GM19463 (cell line): ENCODE data around the gene PLEKHS1.

ENCODE experiments used
- ATAC-seq: cut with Tn5 transposase; IDR thresholded peaks from one replicate; pipeline ENCODE4 v1.9.1; 2021; ENCODE audit warnings: mild to moderate bottlenecking, moderate library complexity; ENCODE audit not compliant: unreplicated experiment

PLEKHS1 gene

DNA sequence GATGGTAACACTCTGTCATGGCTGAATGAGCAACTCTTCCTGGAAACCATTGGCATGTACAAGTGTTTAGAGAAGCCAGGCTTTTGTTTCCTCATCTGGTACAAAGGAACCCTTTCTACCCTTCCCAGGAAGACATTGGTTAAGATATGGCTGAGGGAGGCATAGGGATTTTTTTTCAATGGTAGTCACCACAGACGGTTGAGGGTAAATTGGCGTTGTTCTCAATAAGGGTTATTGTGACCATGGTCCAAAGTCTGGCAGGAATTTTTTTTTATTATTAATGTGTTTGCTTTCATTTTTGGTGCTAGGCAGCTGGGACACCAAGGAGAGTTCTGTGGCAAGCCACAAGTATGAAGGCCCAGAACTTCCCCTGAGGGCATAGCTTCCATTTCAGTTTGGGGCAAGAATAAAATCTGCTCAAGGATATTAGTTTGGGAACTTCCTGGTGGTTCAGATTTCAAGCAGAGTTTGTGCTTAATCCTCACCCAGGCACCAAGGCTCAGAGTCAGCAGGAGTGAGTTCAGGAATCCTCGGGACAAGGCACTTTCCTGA is at the start of gene PLEKHS1:
Gene PLEKHS1 (plus strand): TSS at position 502 of the 552 bp plus-strand sequence. CDS start 3,596 bp downstream, outside the sequence.
- no peak for ATAC-seq

DNA sequence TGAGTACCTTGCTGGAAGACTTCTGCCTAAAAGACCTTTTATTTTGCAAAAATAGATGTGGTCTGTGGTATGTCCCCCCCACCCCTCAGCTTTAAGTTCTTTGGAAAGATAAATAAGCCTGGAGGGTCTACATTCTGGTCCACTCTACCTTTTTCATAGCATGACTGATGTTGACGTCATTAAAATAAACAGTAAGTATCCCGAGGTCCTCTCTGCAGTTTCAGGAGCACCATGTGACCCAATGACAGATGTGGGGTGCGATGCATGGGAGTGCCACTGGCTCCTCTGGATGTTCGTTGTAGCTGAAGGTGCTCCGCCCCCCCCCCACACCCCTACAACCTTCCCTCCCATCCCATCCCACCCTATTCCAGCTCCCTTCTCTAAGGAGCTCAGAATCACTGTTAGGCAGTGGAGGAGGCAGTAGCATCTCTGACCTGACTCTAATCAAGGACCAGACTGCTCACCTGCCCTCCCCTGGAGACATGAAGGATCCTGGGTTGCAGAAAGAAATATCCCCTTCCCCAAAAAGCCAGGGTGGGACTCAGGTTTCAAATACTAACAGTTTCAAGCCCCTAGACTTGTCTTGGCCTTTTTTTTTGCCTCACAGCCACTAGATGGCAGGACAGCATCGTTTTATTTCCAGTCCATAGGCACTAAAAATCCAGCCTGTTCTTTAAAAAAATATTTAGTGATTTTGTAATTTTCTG is 46.7 kb upstream of the PLEKHS1 start:
- ATAC-seq, result no peak

DNA sequence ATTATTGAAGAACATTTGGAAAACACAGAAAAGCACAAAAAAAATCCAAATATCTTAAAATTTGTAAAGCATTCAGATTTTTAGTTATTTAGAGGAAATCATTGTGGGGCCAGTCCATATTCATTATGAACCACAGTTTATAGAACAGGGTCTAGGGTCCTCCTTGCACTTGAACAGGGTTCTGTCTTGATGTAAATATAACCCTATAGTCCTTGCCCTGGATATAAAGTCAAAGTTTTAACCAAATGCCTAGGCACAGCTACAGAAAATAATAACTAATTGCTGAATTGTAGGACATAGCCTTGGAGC is 46.2 kb upstream of the PLEKHS1 start:
- ATAC-seq, result no peak

DNA sequence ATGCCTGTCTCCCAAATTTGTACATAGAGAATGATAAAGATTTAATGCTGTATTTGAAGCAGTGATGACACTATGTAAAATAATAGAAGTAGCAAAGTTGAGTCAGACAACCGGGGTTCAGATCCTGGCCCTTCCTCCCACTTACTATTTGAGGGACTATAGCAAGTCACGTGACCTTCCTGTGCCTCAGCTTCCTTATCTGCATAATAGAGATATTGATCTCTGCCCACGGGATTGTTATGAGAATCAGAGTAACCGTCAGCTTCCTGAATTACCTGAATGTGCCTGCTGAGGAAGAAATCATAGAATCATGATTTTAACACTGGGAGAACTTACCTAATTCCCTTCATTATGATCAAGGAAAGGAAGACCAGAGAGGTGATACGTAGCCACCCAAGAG is 44.9 kb upstream of the PLEKHS1 start:
- ATAC-seq, result no peak

DNA sequence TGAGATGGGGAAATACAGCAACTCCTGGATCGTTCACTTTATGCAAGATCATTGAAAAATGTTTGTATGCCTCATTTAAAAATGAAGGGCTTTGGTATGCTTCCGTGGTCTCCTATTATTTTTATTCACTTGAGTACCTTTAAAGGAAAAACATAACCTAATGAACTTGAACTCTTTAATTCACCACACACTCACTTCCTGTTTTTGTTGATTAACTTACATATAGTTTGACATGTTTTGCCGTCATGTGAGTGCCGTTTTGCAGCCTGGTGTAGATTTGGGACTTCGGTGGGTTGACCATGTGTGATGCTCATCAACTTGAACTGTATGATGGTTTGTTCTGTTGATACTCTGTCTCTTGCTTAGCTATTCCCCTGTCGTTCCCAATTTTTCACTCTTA is 42.8 kb upstream of the PLEKHS1 start:
- no peak for ATAC-seq

DNA sequence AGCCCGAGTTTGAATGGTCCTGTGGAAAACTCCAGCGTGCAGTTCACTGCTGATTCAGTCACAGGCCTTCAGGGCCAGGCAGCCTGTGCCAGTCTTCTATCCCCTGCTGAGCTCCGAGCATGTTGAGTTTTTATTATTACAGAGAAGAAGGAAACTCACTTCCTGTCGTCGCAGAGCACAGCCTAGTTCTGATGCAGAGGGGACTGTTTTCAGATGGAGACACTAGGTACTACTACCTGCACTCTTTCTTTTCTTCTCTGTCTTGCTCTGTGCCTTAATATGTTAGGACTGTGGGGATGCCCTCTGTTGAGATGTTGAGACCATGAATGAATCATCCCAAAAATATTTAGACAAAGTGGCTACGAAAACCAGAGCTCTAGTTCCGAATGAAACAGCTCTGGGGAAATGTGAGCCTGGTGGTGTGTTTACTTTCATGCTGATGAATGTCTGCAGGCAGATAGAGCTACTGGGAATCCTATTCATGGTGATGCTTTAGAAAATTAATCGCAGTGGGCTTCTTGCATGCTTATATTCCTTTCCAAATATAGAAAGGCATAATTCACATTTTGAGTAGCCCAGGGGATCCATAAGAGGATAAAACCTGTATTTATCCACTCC is 42.2 kb upstream of the PLEKHS1 start:
- ATAC-seq, result no peak

DNA sequence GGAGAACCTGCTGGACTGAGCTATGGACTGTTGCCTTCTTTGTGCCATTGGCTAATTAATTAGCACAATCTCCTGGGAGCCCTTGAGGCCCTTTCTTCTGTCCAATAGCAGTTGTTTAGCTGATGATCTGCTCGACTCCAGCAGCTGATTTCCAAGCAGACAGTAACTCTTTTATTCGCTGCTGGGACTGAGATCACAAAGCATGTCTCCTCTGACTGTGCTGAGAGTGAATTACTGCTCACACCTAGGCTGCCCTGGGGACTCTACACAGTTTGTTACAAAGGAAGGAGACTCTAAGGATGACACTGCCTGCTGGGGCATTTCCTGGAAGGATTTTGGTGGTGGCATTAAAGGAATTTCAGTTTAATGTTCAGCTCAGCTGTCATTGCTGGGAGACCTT is 40.3 kb upstream of the PLEKHS1 start:
- no peak for ATAC-seq

DNA sequence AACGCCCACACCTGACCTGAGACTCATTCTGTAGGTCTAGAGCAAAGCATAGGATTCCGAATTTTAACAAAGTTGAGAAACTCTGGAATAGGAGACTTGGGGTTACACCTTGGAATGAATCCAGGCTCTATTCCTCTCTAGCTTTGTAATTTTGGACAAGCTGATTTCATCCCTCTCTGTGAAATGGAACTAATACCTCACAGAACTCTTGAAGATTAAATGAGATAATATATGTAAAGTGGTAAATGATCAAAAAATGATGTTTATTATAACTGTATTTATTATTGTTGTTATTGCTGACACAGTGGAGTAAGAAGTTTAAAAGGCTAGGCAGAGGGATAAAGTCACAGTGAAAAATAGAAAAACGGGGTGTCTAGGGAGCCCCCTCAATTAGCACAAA is 39.5 kb upstream of the PLEKHS1 start:
- ATAC-seq, result no peak

DNA sequence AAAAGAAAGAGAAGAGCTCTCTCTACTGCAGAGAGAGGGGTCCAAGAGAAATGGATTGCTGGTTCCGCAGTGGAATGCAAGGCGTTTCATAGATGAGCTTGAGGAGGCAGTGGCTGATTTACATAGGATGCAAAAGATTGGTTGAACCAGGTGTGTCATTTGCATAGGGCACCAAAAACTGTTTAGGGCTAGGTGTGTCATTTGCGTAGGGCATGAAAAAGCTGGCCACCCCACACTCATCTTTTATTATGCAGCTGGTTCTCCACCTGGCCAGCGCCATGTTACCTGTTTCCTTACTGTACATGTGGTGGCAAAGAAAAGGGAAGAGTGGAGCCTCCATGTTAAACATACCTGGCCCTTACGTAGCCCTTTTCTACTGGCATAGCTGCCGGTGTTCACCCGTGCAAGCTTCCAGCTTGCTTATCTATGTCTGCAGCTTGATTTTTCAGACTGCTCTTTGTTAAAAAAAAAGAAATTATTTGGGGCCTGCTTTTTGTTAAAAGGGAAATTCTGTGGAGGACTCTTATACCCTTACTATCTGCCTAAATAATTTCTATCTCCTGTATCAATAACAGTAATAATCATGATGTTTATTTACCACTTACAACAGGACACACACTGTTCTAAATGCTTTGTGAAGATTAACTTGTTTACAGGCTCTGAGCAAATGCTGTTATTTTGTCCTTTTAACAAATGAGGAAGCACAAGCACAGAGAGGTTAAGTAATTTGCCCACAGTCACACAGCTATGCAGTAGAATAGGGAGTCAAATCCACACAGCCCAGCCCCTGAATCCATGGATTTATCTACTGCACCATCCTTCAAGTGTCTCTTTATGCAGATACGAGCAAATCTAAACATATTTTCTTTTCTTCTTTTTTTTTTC is 38.5 kb upstream of the PLEKHS1 start:
- ATAC-seq, result no peak

DNA sequence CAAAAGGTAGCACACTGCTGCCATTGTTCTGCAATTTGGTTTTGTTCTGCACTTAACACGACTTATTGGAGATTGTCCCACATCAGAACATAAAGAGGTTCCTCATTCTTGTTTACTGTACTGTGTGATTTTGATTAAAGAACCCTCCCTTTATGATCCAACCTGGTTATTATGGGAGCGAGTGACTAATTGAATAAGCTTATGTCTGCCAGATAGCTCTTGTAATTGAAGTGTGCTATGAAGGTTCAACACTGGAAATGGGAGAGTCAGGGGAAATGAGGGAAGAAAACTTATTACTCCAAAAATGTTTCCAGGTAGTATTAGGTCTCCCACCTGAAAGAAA is 37.9 kb upstream of the PLEKHS1 start:
- ATAC-seq, result no peak

DNA sequence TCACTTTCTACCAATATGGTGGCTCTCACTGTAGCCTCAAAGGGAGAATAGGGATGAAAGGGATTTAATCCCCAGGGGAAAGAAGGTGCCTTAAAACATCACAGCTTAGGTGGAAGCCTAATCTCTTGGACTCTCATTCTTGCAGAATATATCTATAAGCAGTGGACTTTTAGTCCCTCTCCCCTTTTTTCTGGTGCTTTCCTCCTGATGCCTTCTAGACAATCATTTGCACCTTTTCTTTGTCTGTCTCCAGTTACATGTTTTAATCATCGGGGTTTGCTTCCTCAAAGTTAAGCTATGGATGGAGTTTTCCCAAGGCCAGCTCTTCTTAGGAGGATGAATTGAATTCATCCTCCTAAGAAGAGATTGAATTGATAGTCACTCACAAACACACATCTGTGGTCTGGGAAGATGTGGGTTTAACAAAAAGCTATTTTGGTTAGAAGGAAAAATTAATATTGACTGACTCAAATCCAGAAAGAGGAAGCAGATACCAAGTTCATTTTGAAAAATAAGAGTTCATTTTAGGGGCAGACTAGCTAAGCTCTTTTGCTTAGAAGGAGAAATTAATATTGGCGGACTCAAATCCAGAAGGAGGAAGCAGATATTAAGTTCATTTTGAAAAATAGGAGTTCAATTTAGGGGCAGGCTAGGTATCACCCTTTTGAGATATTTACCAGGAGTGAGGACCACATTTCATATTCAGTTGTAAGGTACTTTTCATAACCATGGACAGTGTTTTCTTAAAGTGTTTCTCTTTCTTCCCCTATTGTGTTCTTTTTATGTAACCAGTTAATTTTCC is 35.2 kb upstream of the PLEKHS1 start:
- ATAC-seq, result peak; percentile 56

DNA sequence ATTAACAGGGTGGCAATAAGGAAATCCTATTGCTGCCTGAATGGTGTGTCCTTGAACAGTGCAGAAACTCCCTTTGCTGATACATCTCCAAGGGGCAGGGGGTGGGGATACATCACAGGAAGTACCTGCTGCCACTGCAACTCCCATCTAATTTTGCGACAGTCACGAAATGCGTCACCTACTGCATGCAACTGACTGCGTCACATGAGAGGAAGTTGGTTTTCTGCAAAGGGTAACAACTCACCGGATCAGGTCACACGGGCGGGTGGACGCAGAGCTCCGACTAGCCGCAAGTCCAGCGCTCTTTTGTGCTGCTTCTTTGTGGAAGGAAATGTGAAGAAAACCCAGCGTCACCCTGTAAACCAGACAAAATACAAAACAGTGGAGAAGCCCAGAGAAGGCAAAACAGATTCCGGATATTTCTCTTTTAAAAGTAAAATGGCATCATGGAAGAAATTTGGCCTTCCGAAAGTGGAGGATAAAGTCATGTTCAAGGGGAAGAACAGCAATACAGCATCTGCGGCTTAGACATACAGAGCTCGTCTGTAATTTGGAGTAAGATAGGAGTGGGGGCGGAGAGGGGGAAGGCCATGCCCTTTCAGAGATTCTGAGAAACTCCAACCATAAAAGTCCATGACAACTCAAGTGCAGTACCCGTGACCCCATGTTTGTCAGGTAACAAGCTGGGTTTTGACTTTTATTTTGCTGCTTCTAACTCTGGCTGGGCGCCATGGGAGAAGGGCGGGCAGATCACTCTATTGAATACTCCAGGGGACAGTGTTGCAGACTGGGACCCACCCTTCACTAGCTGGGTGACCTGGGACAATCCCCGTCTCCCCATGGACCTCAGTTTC is 32.3 kb upstream of the PLEKHS1 start:
- no peak for ATAC-seq

DNA sequence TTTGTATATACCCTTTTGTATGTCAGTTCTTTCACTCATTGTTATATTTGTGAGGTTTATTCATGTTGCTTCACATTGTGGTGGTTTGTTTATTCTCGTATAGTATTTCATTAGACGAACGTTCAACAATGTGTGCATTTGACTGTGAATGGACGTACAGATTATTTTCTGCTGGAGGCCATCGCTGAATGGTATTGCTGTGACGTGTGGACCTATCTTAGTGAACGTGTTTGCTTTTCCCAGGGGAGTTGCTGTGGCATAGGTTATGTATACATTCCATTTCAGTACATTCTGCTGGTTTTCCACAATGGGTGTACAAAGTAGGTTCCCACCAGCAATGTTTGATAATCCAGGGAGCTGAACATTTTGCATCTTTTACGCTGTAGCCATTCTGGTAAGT is 31.1 kb upstream of the PLEKHS1 start:
- no peak for ATAC-seq

DNA sequence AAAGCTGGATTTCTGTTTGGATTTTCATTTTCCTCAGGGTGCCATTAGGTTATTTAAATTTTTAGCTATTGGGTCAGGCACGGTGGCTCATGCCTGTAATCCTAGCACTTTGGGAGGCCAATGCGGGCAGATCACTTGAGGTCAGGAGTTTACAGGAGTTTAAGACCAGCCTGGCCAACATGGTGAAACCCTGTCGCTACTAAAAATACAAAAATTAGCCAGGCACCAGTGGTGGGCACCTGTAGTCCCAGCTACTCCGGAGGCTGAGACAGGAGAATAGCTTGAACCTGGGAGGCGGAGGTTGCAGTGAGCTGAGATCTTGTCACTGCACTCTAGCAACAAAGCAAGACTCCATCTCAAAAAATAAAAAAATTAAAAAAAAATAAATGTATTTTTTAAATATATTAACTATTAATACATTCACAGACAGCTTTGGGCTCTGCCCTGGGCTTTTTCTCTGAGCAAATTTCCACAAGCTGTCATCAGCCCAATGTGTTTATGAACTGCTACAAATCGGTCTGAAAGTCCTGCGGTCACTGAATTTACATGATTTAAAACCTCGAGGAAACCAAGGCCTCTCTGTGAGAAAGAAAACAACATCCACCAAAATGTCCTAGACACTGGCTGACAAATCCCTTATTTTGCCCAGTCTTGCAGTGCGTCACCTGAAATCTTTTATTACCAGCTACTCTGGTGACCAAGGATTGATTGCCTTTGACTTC is 19.2 kb upstream of the PLEKHS1 start:
- no peak for ATAC-seq

DNA sequence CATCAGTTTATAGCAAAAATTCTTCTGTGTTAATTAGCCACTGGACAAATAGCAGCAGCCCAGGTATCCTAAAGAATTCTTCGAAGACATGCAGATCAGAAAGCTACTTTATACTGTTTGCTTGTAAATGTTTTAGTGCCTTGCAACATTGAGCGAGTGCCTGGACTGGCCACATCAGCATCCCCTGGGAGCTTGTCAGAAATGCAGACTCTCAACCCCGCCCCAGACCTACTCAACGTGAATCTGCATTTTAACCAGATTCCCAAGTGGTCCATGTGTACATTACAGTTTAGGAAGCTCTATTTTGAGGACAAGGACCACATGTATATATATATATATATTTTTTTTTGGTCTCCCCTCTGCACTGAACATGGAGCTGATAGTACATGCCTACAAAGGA is 18.5 kb upstream of the PLEKHS1 start:
- no peak for ATAC-seq

DNA sequence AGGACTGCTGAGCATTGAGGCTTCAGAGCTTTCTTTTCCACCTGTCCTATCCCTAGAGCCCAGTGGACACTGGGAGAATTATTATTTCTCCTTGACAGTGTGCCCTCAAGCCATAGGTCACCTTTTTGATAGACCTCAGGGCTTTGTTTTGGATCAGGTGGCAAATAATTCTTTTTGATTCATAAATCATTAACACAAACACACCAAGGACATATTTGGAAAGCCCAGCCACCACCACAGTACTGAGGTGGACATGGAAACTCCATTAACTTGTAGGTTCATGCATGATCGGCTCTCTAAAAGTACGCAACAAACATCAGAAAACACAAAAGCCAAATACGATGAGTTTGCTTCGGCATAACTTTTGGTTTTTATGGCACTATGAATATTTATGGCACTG is 17.8 kb upstream of the PLEKHS1 start:
- no peak for ATAC-seq

DNA sequence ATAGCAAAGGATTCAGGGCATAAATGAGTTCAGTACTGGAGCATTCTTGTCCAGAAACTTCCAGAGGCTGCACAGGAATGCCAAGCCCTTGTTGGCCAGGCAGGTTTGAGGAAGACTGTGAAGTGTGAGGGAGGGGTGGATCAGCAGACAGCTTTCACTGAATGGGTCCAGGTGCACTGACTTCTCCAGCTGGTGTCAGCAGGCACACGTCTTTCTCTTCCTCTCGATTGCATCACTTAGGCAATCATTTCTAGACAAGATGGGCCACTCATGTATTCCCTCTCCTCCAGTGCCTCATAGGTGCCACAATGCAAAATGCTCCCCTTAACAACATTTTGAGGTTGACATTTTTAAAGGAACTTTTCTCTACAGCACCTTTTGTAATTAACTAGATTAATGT is 15.6 kb upstream of the PLEKHS1 start:
- ATAC-seq, result peak; percentile 95

DNA sequence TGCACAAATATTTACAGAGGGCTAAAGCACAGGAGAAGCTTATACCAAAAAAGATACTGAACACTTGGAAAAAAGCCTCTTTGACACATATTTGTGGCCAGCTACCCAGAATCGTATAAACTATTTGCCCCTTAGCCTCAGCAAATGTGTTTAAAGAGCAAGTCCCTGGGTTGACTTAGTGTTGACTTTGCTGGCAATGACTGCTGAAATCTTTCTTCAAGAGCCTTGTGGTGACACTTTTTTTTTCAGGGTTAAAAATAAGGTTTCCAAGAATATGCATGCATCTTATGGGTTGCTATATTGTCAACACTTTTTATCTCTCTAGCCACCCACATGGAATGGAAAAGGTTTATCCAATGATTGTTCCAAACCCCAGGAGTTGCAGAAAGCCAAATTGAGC is 14.9 kb upstream of the PLEKHS1 start:
- no peak for ATAC-seq

DNA sequence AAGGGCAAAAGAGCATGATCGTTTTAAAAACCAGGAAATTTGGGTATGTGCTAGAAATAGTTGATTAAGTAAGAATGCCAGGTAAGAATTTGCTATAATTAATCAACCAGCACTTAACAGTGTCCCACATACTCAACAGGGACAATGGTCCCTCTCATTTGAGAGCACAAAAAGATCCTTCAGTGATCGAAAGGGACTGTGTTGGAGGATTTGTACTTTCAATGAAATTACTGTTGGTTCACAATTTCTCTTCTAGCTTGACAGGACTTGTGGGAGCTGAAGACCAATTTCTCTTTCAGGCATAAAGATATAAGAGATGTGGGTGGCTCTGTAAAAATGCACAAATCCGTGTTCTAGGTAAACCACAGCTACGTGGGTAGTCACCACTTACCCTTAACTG is 12.5 kb upstream of the PLEKHS1 start:
- ATAC-seq, result no peak
